H1 (cell line): ENCODE data around the gene POC1B. TPM values are rescaled to one million over a fixed set of nuclear protein-coding genes. Genes with fewer than 3 reads are reported as not detected.

Experiments used
- BRCA1 ChIP-seq: IDR thresholded peaks from 2 replicates; pipeline ENCODE4 v1.6.1; 2012; ENCODE audit warnings: low read depth, low read length, improper control_type of control experiment
- CHD2 ChIP-seq: IDR thresholded peaks from 2 replicates; pipeline ENCODE4 v1.6.1; 2012; ENCODE audit warnings: low read length, improper control_type of control experiment
- EP300 ChIP-seq, 2 experiments: IDR thresholded peaks; 1 replicate in 1 of 2; 2 replicates in 1 of 2; pipeline ENCODE4 v1.6.1; 2011 to 2012; ENCODE audit warnings: low read depth in 2 of 2, low read length in 2 of 2, mild to moderate bottlenecking in 2 of 2, borderline replicate concordance in 1 of 2, inconsistent platforms in 1 of 2, moderate library complexity in 1 of 2
- EZH2 ChIP-seq: fragments of 200-600 bp; sonication (generic); IDR thresholded peaks from 2 replicates; pipeline ENCODE4 v1.7.1; 2012; ENCODE audit warnings: low read depth, mild to moderate bottlenecking, moderate library complexity, low read length, inconsistent platforms; ENCODE audit not compliant: severe bottlenecking
- GABPA ChIP-seq: IDR thresholded peaks from 2 replicates; pipeline ENCODE4 v1.6.1; 2011; ENCODE audit warnings: mild to moderate bottlenecking, low read length, moderate library complexity, borderline replicate concordance; ENCODE audit not compliant: insufficient read depth
- HDAC2 ChIP-seq, 2 experiments: fragments of 300-600 bp in 1 of 2; sonication (generic) in 1 of 2; IDR thresholded peaks; 2 replicates each; pipeline ENCODE4 v1.6.1; 2011 to 2012; ENCODE audit warnings: low read depth in 2 of 2, low read length in 2 of 2, mild to moderate bottlenecking in 2 of 2, moderate library complexity in 2 of 2, borderline replicate concordance in 1 of 2, inconsistent platforms in 1 of 2
- JUN ChIP-seq: IDR thresholded peaks from 2 replicates; pipeline ENCODE4 v1.6.1; 2011; ENCODE audit warnings: low read depth, mild to moderate bottlenecking, improper control_type of control experiment, low read length
- MAX ChIP-seq: IDR thresholded peaks from 2 replicates; pipeline ENCODE4 v1.6.1; 2012; ENCODE audit warnings: inconsistent platforms
- POLR2AphosphoS5 ChIP-seq: IDR thresholded peaks from 2 replicates; pipeline ENCODE4 v1.6.1; 2011; ENCODE audit warnings: low read depth, low read length
- RBBP5 ChIP-seq: IDR thresholded peaks from 2 replicates; pipeline ENCODE4 v1.7.1; 2012; ENCODE audit warnings: low read depth, mild to moderate bottlenecking, inconsistent platforms, low read length, moderate library complexity, borderline replicate concordance
- RXRA ChIP-seq: IDR thresholded peaks from 2 replicates; pipeline ENCODE4 v1.6.1; 2011; ENCODE audit warnings: low read depth, mild to moderate bottlenecking, low read length, moderate library complexity; ENCODE audit not compliant: insufficient read depth
- SAP30 ChIP-seq: fragments of 300-600 bp; sonication (generic); IDR thresholded peaks from 2 replicates; pipeline ENCODE4 v1.7.1; 2012; ENCODE audit warnings: low read length, moderate library complexity, mild to moderate bottlenecking, inconsistent platforms; ENCODE audit not compliant: insufficient read depth, insufficient replicate concordance
- TAF1 ChIP-seq: IDR thresholded peaks from 2 replicates; pipeline ENCODE4 v1.6.1; 2011; ENCODE audit warnings: mild to moderate bottlenecking, low read depth, low read length
- TAF7 ChIP-seq: optimal IDR thresholded peaks from 2 replicates; pipeline ENCODE3; 2011; ENCODE audit warnings: low read depth, mild to moderate bottlenecking, inconsistent platforms, low read length, moderate library complexity, borderline replicate concordance
- TEAD4 ChIP-seq: IDR thresholded peaks from 2 replicates; pipeline ENCODE4 v1.6.1; 2012; ENCODE audit warnings: low read depth, low read length, inconsistent platforms, mixed read lengths
- USF2 ChIP-seq: IDR thresholded peaks from 2 replicates; pipeline ENCODE4 v1.6.1; 2011; ENCODE audit warnings: low read length, improper control_type of control experiment
- polyA plus RNA-seq, 7 experiments: library from polyadenylated mRNA; depleted of rRNA in 3 of 7; stranded (reverse) in 5 of 7; unstranded in 2 of 7; fragments of >200 nt in 5 of 7; fragments of 200-250 nt in 2 of 7; gene quantifications; 1 replicate in 5 of 7; 2 replicates in 1 of 7; 4 replicates in 1 of 7; pipeline versions ENCODE4 v1.2.1 to v1.2.3, GENCODE V29; 2011 to 2013; ENCODE audit warnings: missing spikeins in 2 of 7, mixed read lengths in 2 of 7
- total RNA-seq: library from RNA; stranded (reverse); fragmentation: NEBNext Ultra II Directional; extraction: Animal tissue kit (Norgen Biotek cat#: 25700); gene quantifications from 2 replicates; pipeline ENCODE4 v1.2.1, GENCODE V29; 2021
- TF ChIP-seq, protein P1 (sequence below): IDR thresholded peaks from 2 replicates; pipeline ENCODE4 v1.6.1; 2012; ENCODE audit warnings: inconsistent platforms

POC1B gene
- total and polyA plus RNA-seq, 2 of the 8 experiments (the other 6 are each of a cell fraction or from before 2014, with no cell fraction given): 7.5 to 16.3 TPM

DNA sequence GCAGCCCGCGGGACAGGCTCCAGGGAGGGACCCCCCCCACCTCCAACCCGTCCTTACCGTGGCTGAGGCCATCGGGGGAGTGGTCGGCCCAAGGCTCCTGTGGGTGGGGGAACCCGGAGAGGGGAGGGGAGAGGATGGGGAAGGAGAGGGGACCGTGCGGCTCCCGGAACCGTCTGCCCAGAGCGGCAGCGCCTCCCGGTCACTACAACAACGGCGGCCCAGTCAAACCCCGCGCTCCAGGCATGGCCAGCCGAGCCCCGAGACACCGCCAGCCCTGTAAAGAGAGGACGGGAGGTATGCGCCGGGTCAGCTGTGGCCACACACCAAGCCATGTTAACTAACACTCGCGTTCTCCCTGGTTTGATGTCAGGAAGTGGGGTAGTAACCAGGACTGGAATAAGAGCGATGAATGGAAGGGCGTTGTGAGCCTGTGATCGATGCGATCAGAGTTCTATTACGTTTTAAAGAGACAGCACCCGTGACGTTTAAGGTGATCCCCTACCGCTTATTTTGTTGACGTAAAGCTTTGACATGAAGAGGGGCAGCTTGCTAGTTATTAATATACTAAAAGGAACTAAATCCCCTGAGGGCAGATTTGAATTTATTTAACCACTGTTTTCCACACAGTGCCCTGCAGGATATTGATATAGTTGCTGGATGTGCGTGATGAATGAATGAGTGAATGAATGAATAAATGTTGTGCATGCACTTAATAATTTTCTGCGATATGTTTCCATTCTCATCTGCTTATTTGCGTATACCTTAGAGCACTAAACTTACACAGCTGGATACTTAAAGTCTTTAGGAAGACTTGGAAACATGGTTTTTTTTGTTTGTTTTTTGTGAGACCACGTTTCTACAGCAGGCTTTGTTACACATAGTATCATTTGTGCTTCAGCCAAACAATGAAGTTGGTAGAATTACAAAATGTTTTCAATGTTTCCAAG lies at the start of gene POC1B (continued):
- TF ChIP-seq, protein P1, sequence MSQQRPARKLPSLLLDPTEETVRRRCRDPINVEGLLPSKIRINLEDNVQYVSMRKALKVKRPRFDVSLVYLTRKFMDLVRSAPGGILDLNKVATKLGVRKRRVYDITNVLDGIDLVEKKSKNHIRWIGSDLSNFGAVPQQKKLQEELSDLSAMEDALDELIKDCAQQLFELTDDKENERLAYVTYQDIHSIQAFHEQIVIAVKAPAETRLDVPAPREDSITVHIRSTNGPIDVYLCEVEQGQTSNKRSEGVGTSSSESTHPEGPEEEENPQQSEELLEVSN: peak; percentile 93
- TF ChIP-seq USF2 (no peak), RXRA (no peak), SAP30 (peak; percentile 43), TEAD4 (peak; percentile 79; the same call in 1 of the 2 replicates), RBBP5 (peak; percentile 81; the same call in 1 of the 2 replicates), EZH2 (no peak), MAX (peak; percentile 91), POLR2AphosphoS5 (no peak), GABPA (no peak), BRCA1 (no peak), CHD2 (no peak), HDAC2 (IDR thresholded peaks at IDR 0.05; ENCODE audit: borderline replicate concordance in 1 of 2, low read depth in 2 of 2, low read length in 2 of 2) (peak in 1 of 2 experiments; percentile 58; a peak in 1 of 4 replicates), EP300 (IDR thresholded peaks at IDR 0.05; ENCODE audit: borderline replicate concordance in 1 of 2, low read depth in 2 of 2, low read length in 2 of 2) (0 out of 3 replicates have a peak, but pooled peaks of 1 of the 2 experiments have one; percentile 42), JUN (no peak), TAF7 (no peak), TAF1 (peak; percentile 63)
